Activated CD4-positive, alpha-beta T cell treated with anti-CD3 and anti-CD28 coated beads, Interleukin-2, amount 50 U/mL, for 4 hours (primary cell): ENCODE measurements around the gene IL12B.
"Not testable (repeated sequence)": the region's sequence is repeated elsewhere in the genome, so short reads cannot be mapped to it uniquely, and the experiment has no call there.

ENCODE experiments used
- DNase-seq, 2 experiments: peaks; one replicate each; pipeline ENCODE4 v3.0.0-alpha.2; 2020

The IL12B gene

GRCh38 chr5:159290741-159291140, 39.5 kb downstream of the IL12B start:
- no peak for DNase-seq

- DNase-seq, result no peak
These were observed 43.8 kb downstream of the IL12B start for GRCh38 chr5:159286420-159287035.

- DNase-seq, result no peak
These were observed 55.6 kb downstream of the IL12B start for GRCh38 chr5:159274676-159275075.

GRCh38 chr5:159273923-159274322, 56.4 kb downstream of the IL12B start:
- DNase-seq, result no peak

GRCh38 chr5:159269723-159270122, 60.6 kb downstream of the IL12B start:
- no peak for DNase-seq

GRCh38 chr5:159266764-159267163, 63.5 kb downstream of the IL12B start:
- not testable (repeated sequence) for DNase-seq
